Aorta (tissue), 4 donors: ENCODE data around the gene WDR76. TPM values are rescaled to one million over a fixed set of nuclear protein-coding genes. Genes with fewer than 3 reads are reported as not detected.

Experiments used
- microRNA-seq, 2 donors: library from miRNA; unstranded; fragments of <30 nt; microRNA quantifications; one replicate each; pipeline ENCODE4 v1.2.0, GENCODE V29; 2020
- polyA plus RNA-seq, 2 donors: library from polyadenylated mRNA; stranded (reverse); fragments of 200-250 nt; gene quantifications; one replicate each; pipeline ENCODE4 v1.2.3, GENCODE V29; 2013
- total RNA-seq, 2 donors: library from RNA; stranded (reverse); fragmentation: NEBNext Ultra II Directional; extraction: Animal tissue kit (Norgen Biotek cat#: 25700); gene quantifications; one replicate each; pipeline ENCODE4 v1.2.1, GENCODE V29; 2021
- donor health status: healthy with polysubstance abuse.
- donor health status: Bipolar disorder and iron deficiency.
- donor health status: DM: no; HTN: no; CAD: no.
- donor health status: DM: yes; HTN: yes; CAD: no.

The WDR76 gene
- total and polyA plus RNA-seq, 4 donors = 1.9 to 6.5 (median 4.1) TPM

Small RNA genes within 50 kb of the gene (microRNA-seq; reads per million reads assigned to microRNA genes)
- gene MIR1282 = 0 reads per million in 2 donors

Other genes starting within 250 kb of the WDR76 start
- gene PPIP5K1, start 236.8 kb upstream of the WDR76 start, total RNA-seq = 10 to 100 TPM; 40.8 to 53.7 TPM
- gene PPIP5K1, start 236.8 kb upstream of the WDR76 start, polyA plus RNA-seq = 10 to 100 TPM in 1 of 2 donors, 1 to 10 TPM in 1; 8.3 to 13.4 TPM
- gene CKMT1B, start 233.0 kb upstream of the WDR76 start, total RNA-seq = not detected
- gene CKMT1B, start 233.0 kb upstream of the WDR76 start, polyA plus RNA-seq = 10 to 100 TPM in 1 of 2 donors, under 1 TPM in 1; 0.05 to 17.4 TPM
- under 1 TPM; 0.45 to 0.90 TPM for gene STRC, start 208.2 kb upstream of the WDR76 start, total RNA-seq
- gene STRC, start 208.2 kb upstream of the WDR76 start, polyA plus RNA-seq = 1 to 10 TPM in 1 of 2 donors, not detected in 1; 1.2 TPM
- gene CATSPER2, start 178.2 kb upstream of the WDR76 start, total RNA-seq = 1 to 10 TPM; 7.0 to 9.3 TPM
- gene CATSPER2, start 178.2 kb upstream of the WDR76 start, polyA plus RNA-seq = 10 to 100 TPM in 1 of 2 donors, under 1 TPM in 1; 0.63 to 13.7 TPM
- gene CKMT1A, start 133.1 kb upstream of the WDR76 start, total RNA-seq = not detected
- gene CKMT1A, start 133.1 kb upstream of the WDR76 start, polyA plus RNA-seq = 10 to 100 TPM in 1 of 2 donors, not detected in 1; 11.1 TPM
- 100 to 1,000 TPM; 304 to 313 TPM for gene PDIA3, start 80.6 kb upstream of the WDR76 start, total RNA-seq
- gene PDIA3, start 80.6 kb upstream of the WDR76 start, polyA plus RNA-seq = 100 to 1,000 TPM; 156 to 219 TPM
- 1 to 10 TPM; 2.5 to 4.5 TPM for gene ELL3, start 50.0 kb upstream of the WDR76 start, total RNA-seq
- 1 to 10 TPM; 7.8 to 7.9 TPM for gene ELL3, start 50.0 kb upstream of the WDR76 start, polyA plus RNA-seq
- gene SERF2, start 34.7 kb upstream of the WDR76 start, total RNA-seq = 100 to 1,000 TPM; 733 to 789 TPM
- gene SERF2, start 34.7 kb upstream of the WDR76 start, polyA plus RNA-seq = 1,000 to 10,000 TPM; 1,795 to 2,327 TPM
- gene SERINC4, start 26.8 kb upstream of the WDR76 start, total RNA-seq = not detected
- under 1 TPM; 0.43 to 0.88 TPM for gene SERINC4, start 26.8 kb upstream of the WDR76 start, polyA plus RNA-seq
- 10 to 100 TPM; 12.6 to 16.3 TPM for gene HYPK, start 26.4 kb upstream of the WDR76 start, total RNA-seq
- gene HYPK, start 26.4 kb upstream of the WDR76 start, polyA plus RNA-seq = 10 to 100 TPM in 1 of 2 donors, 1 to 10 TPM in 1; 3.0 to 31.6 TPM
- gene MFAP1, start 2.3 kb upstream of the WDR76 start, total RNA-seq = 10 to 100 TPM; 20.1 to 20.6 TPM
- gene MFAP1, start 2.3 kb upstream of the WDR76 start, polyA plus RNA-seq = 10 to 100 TPM; 13.7 to 19.2 TPM